Astrocyte (in vitro differentiated cells and primary cell): ENCODE results near the gene ASIC4. TPM values are rescaled to one million over a fixed set of nuclear protein-coding genes. Genes with fewer than 3 reads are reported as not detected.

Experiments used
- DNase-seq: peaks from one replicate; pipeline ENCODE4 v3.0.0-alpha.2; 2010; ENCODE audit warnings: low read depth
- FAIRE-seq: peaks from 2 replicates; lab custom pipeline; 2011; peaks lifted over from hg19 to GRCh38; lab: Jason Lieb, UNC
- H2AFZ ChIP-seq: 2 replicates; pipeline ENCODE4 v1.6.0; 2012; ENCODE audit warnings: low read depth, low read length, inconsistent platforms
- H3K27ac ChIP-seq: 2 replicates; pipeline ENCODE4 v1.5.1; 2011; ENCODE audit warnings: low read depth, low read length, inconsistent platforms
- H3K27me3 ChIP-seq: 2 replicates; pipeline ENCODE4 v1.6.0; 2011; ENCODE audit warnings: low read length, inconsistent platforms; ENCODE audit not compliant: insufficient read depth
- H3K36me3 ChIP-seq: 2 replicates; pipeline ENCODE4 v1.5.1; 2011; ENCODE audit warnings: low read length, inconsistent platforms; ENCODE audit not compliant: insufficient read depth
- H3K4me1 ChIP-seq: 2 replicates; pipeline ENCODE4 v1.5.1; 2011; ENCODE audit warnings: low read length, inconsistent platforms; ENCODE audit not compliant: insufficient read depth
- H3K4me2 ChIP-seq: 2 replicates; pipeline ENCODE4 v1.6.0; 2012; ENCODE audit warnings: low read length, inconsistent platforms
- H3K4me3 ChIP-seq: 2 replicates; pipeline ENCODE4 v1.5.1; 2011; ENCODE audit warnings: low read depth, mild to moderate bottlenecking, low read length, inconsistent platforms; ENCODE audit not compliant: insufficient read depth
- H3K79me2 ChIP-seq: 2 replicates; pipeline ENCODE4 v1.6.0; 2012; ENCODE audit warnings: mild to moderate bottlenecking, low read length, inconsistent platforms; ENCODE audit not compliant: insufficient read depth
- H3K9ac ChIP-seq: 2 replicates; pipeline ENCODE4 v1.6.0; 2012; ENCODE audit warnings: mild to moderate bottlenecking, low read length, inconsistent platforms
- H3K9me3 ChIP-seq: 2 replicates; pipeline ENCODE4 v1.5.1; 2012; ENCODE audit warnings: low read depth, mild to moderate bottlenecking, low read length, inconsistent platforms; ENCODE audit not compliant: insufficient read depth
- H4K20me1 ChIP-seq: 2 replicates; pipeline ENCODE4 v1.6.0; 2012; ENCODE audit warnings: low read length, inconsistent platforms; ENCODE audit not compliant: insufficient read depth
- H3K27ac Mint-ChIP-seq: one replicate; pipeline ENCODE4 v1.8.0; 2021; ENCODE audit warnings: mild to moderate bottlenecking, mixed read lengths; ENCODE audit not compliant: unreplicated experiment
- H3K27me3 Mint-ChIP-seq: one replicate; pipeline ENCODE4 v1.8.0; 2021; ENCODE audit warnings: low read depth, mixed read lengths; ENCODE audit not compliant: unreplicated experiment
- H3K36me3 Mint-ChIP-seq: one replicate; pipeline ENCODE4 v1.8.0; 2021; ENCODE audit warnings: low read depth, mixed read lengths; ENCODE audit not compliant: unreplicated experiment
- H3K4me1 Mint-ChIP-seq: one replicate; pipeline ENCODE4 v1.8.0; 2021; ENCODE audit warnings: low read depth, mixed read lengths; ENCODE audit not compliant: unreplicated experiment
- H3K4me3 Mint-ChIP-seq: one replicate; pipeline ENCODE4 v1.8.0; 2021; ENCODE audit warnings: mild to moderate bottlenecking, moderate library complexity, mixed read lengths; ENCODE audit not compliant: unreplicated experiment
- H3K9me3 Mint-ChIP-seq: one replicate; pipeline ENCODE4 v1.8.0; 2021; ENCODE audit warnings: mild to moderate bottlenecking, mixed read lengths; ENCODE audit not compliant: unreplicated experiment
- EZH2 ChIP-seq: IDR thresholded peaks from 2 replicates; pipeline ENCODE4 v1.6.1; 2012; ENCODE audit warnings: mild to moderate bottlenecking, low read length, inconsistent platforms; ENCODE audit not compliant: insufficient read depth
- total RNA-seq: library from RNA; stranded (reverse); gene quantifications from 2 replicates; pipeline ENCODE4 v1.2.1, GENCODE V29; 2021
- TF ChIP-seq, protein P1 (sequence below): IDR thresholded peaks from 2 replicates; pipeline ENCODE4 v1.5.1; 2011; ENCODE audit warnings: low read depth, mild to moderate bottlenecking, inconsistent platforms, low read length, moderate library complexity; ENCODE audit not compliant: insufficient read depth

ASIC4 gene
- total RNA-seq, 1 donor from 2014 or later = 0.39 TPM

DNA sequence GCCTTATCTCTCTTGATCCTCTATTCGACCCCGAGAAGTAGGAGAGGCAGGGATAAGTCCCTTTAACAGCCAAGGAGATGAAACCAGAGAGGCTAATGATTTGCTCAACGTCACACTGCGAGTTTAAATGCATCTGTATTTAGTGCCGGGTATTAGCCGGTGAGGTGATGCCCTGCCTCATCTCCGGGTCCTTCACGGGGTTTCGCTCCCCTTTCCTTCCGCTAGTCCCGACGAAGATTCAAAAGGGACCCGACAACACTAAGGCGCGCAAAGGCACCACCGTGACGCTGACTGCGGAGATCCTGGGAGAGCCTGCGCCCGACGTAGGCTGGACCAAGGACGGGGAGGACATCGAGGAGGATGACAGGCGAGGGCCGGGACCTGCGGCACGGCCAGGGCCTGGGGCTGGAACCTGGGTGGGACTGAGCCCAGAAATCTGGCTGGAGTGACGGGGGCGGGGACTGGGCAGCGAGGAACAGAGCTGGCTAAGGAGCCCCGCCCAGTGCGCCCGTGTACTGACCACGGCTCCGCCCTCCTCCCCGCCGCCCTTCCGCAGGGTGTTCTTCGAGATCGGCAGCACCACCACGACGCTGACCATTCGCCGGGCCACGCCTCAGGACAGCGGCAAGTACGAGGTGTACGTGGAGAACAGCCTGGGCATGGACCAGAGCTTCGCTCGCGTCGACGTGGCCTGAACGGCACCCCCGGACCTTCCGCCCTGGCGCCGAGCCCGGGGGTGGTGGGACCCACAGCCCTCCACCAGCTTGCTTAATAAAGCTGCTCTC is 16.6 kb upstream of the ASIC4 start:
- H3K27me3 ChIP-seq = peaks cover 15% of the 10 kb centered on the region
- peaks cover 23% of the 10 kb centered on the region for H3K4me1 Mint-ChIP-seq
- DNase-seq = peak; percentile 75

GRCh38 chr2:219498280-219499057 is 15.8 kb upstream of the ASIC4 start, which contains the start of gene GMPPA:
TSS of gene GMPPA (plus strand) at chr2:219498891. CDS start at chr2:219499976, 1,085 bp downstream.
- H4K20me1 ChIP-seq = no peaks in the 10 kb centered on the region
- no peaks in the 10 kb centered on the region for H3K9me3 ChIP-seq
- peak within 1 kb of the TSS; percentile 93 for H2AFZ ChIP-seq
- peaks cover 15% of the 10 kb centered on the region for H3K27me3 ChIP-seq
- peaks cover 18% of the 10 kb centered on the region for H3K79me2 ChIP-seq
- H3K4me2 ChIP-seq = peak within 1 kb of the TSS; percentile 98
- H3K27me3 Mint-ChIP-seq = peaks cover 26% of the 10 kb centered on the region
- H3K4me3 ChIP-seq = peak within 1 kb of the TSS; percentile 92
- H3K27ac Mint-ChIP-seq = peak within 1 kb of the TSS; percentile 96
- H3K9me3 Mint-ChIP-seq = peaks cover 4% of the 10 kb centered on the region
- peaks cover 10% of the 10 kb centered on the region for H3K36me3 Mint-ChIP-seq
- peaks cover 39% of the 10 kb centered on the region for H3K4me1 ChIP-seq
- peak within 1 kb of the TSS; percentile 90 for H3K27ac ChIP-seq
- peak; percentile 75 for FAIRE-seq
- TF ChIP-seq, protein P1, sequence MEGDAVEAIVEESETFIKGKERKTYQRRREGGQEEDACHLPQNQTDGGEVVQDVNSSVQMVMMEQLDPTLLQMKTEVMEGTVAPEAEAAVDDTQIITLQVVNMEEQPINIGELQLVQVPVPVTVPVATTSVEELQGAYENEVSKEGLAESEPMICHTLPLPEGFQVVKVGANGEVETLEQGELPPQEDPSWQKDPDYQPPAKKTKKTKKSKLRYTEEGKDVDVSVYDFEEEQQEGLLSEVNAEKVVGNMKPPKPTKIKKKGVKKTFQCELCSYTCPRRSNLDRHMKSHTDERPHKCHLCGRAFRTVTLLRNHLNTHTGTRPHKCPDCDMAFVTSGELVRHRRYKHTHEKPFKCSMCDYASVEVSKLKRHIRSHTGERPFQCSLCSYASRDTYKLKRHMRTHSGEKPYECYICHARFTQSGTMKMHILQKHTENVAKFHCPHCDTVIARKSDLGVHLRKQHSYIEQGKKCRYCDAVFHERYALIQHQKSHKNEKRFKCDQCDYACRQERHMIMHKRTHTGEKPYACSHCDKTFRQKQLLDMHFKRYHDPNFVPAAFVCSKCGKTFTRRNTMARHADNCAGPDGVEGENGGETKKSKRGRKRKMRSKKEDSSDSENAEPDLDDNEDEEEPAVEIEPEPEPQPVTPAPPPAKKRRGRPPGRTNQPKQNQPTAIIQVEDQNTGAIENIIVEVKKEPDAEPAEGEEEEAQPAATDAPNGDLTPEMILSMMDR = no peak
- TF ChIP-seq EZH2 = no peak
- H3K4me1 Mint-ChIP-seq = peaks cover 23% of the 10 kb centered on the region
- DNase-seq = peak; percentile 98
- peak within 1 kb of the TSS; percentile 98 for H3K4me3 Mint-ChIP-seq
- H3K9ac ChIP-seq = peak within 1 kb of the TSS; percentile 100
- peaks cover 2% of the 10 kb centered on the region for H3K36me3 ChIP-seq

More for the DNA sequence above, 16.6 kb upstream of the ASIC4 start:
- Histone ChIP-seq H3K4me3 (peak overlapping the region; percentile 92), H3K4me1 (peaks cover 39% of the 10 kb centered on the region), H3K9ac (peak overlapping the region; percentile 100), H3K4me2 (peak overlapping the region; percentile 98), H2AFZ (peak overlapping the region; percentile 93), H4K20me1 (no peaks in the 10 kb centered on the region), H3K9me3 (no peaks in the 10 kb centered on the region), H3K79me2 (peaks cover 18% of the 10 kb centered on the region), H3K27ac (peak overlapping the region; percentile 90), H3K36me3 (no peaks in the 10 kb centered on the region)
- Mint-ChIP-seq H3K27me3 (peaks cover 31% of the 10 kb centered on the region), H3K9me3 (peaks cover 4% of the 10 kb centered on the region), H3K4me3 (peak overlapping the region; percentile 98), H3K27ac (peak overlapping the region; percentile 96), H3K36me3 (peaks cover 9% of the 10 kb centered on the region)
- FAIRE-seq = no peak
- TF ChIP-seq, protein P1 = no peak
- TF ChIP-seq EZH2 = no peak
